NB4 (cell line): ENCODE results near the gene DPYD.

Source experiments
- POLR2A ChIP-seq: IDR thresholded peaks from 2 replicates; pipeline ENCODE4 v1.6.1; 2011; ENCODE audit warnings: mild to moderate bottlenecking; ENCODE audit not compliant: insufficient read length; ENCODE audit errors: extremely low read depth
- TF ChIP-seq, protein P1 (sequence below): IDR thresholded peaks from one replicate; pipeline ENCODE4 v1.5.1; 2012; ENCODE audit warnings: low read depth, low read length

GRCh38 chr1:97084546-97084945 lies 836.3 kb downstream of the DPYD start:
- TF ChIP-seq POLR2A = no peak
- TF ChIP-seq, protein P1, sequence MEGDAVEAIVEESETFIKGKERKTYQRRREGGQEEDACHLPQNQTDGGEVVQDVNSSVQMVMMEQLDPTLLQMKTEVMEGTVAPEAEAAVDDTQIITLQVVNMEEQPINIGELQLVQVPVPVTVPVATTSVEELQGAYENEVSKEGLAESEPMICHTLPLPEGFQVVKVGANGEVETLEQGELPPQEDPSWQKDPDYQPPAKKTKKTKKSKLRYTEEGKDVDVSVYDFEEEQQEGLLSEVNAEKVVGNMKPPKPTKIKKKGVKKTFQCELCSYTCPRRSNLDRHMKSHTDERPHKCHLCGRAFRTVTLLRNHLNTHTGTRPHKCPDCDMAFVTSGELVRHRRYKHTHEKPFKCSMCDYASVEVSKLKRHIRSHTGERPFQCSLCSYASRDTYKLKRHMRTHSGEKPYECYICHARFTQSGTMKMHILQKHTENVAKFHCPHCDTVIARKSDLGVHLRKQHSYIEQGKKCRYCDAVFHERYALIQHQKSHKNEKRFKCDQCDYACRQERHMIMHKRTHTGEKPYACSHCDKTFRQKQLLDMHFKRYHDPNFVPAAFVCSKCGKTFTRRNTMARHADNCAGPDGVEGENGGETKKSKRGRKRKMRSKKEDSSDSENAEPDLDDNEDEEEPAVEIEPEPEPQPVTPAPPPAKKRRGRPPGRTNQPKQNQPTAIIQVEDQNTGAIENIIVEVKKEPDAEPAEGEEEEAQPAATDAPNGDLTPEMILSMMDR = no peak
